Body of pancreas (tissue), 4 donors: ENCODE data around the gene POTEM.
"Not testable (repeated sequence)": the region's sequence is repeated elsewhere in the genome, so short reads cannot be mapped to it uniquely, and the experiment has no call there.

Source experiments
- POLR2A ChIP-seq, 3 donors: fragments of 450-650 bp; IDR thresholded peaks; one replicate each; pipeline ENCODE4 v1.6.1; 2016; ENCODE audit warnings: antibody characterized with exemption in 3 of 3, mild to moderate bottlenecking in 2 of 3
- TF ChIP-seq, protein P1 (sequence below), 7 experiments: fragments of 450-650 bp in 4 of 7; fragments of 200-600 bp in 3 of 7; sonication (generic) in 3 of 7; IDR thresholded peaks; one replicate each; pipeline ENCODE4 v1.5.1; 2016 to 2019; ENCODE audit warnings: antibody characterized with exemption in 7 of 7

DNA sequence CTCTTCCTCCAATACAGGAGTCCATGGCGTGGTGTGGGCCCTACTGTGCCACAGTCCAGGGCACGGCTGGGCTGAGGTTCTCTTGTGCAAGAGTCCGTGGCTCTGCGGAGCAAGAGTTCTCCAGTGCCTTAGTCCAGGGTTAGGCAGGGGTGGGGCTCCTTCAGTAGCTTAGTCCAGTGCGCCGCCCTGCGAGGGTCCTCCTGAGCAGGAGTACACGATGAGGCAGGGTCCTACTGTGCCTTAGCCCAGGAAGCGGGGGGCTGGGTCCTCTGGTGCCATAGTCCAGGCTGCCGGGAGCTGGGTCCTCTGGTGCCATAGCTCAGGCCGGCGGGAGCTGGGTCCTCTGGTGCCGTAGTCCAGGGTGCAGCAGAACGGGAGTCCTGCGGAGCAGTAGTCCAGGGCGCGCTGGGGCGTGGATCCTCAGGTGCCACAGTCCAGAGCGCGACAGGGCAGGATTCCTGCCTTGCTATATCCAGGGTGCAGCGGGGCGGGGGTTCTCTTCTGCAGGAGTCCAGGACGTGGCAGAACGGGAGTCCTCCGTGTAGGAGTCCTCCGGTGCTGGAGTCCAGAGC lies 69.7 kb downstream of the POTEM start:
- TF ChIP-seq POLR2A (IDR thresholded peaks at IDR 0.05): not testable (repeated sequence)
- TF ChIP-seq, protein P1, sequence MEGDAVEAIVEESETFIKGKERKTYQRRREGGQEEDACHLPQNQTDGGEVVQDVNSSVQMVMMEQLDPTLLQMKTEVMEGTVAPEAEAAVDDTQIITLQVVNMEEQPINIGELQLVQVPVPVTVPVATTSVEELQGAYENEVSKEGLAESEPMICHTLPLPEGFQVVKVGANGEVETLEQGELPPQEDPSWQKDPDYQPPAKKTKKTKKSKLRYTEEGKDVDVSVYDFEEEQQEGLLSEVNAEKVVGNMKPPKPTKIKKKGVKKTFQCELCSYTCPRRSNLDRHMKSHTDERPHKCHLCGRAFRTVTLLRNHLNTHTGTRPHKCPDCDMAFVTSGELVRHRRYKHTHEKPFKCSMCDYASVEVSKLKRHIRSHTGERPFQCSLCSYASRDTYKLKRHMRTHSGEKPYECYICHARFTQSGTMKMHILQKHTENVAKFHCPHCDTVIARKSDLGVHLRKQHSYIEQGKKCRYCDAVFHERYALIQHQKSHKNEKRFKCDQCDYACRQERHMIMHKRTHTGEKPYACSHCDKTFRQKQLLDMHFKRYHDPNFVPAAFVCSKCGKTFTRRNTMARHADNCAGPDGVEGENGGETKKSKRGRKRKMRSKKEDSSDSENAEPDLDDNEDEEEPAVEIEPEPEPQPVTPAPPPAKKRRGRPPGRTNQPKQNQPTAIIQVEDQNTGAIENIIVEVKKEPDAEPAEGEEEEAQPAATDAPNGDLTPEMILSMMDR (IDR thresholded peaks at IDR 0.05): not testable (repeated sequence)
